Measurements from ENCODE around the gene STEEP1.
"Not testable (repeated sequence)": the region's sequence is repeated elsewhere in the genome, so short reads cannot be mapped to it uniquely, and the experiment has no call there.

STEEP1 gene

GRCh38 chrX:119493851-119494495, 71.2 kb downstream of the STEEP1 start:
- not testable (repeated sequence) for H3K36me3 Mint-ChIP-seq (ENCODE audit: insufficient read depth); ATAC-seq (replicated peaks; ENCODE audit: extremely low read depth, poor library complexity, severe bottlenecking); H3K27me3 Mint-ChIP-seq

GRCh38 chrX:119492463-119492862, 72.7 kb downstream of the STEEP1 start:
- Mint-ChIP-seq H3K27me3 (no peaks in the 10 kb centered on the region), H3K9me3 (no peaks in the 10 kb centered on the region), H3K4me3 (no peak overlapping the region), H3K36me3 (ENCODE audit: insufficient read depth) (no peaks in the 10 kb centered on the region), H3K27ac (ENCODE audit: low read depth) (no peak overlapping the region), H3K4me1 (no peaks in the 10 kb centered on the region)
- DNase-seq (ENCODE audit: low spot score in 2 of 2) (no peak), ATAC-seq (replicated peaks; ENCODE audit: extremely low read depth, poor library complexity, severe bottlenecking) (no peak)

More at GRCh38 chrX:119493851-119494495, 71.2 kb downstream of the STEEP1 start:
- H3K4me1 Mint-ChIP-seq; DNase-seq (ENCODE audit: low spot score in 2 of 2); H3K9me3 Mint-ChIP-seq; H3K4me3 Mint-ChIP-seq; H3K27ac Mint-ChIP-seq (ENCODE audit: low read depth): not testable (repeated sequence)

DNA sequence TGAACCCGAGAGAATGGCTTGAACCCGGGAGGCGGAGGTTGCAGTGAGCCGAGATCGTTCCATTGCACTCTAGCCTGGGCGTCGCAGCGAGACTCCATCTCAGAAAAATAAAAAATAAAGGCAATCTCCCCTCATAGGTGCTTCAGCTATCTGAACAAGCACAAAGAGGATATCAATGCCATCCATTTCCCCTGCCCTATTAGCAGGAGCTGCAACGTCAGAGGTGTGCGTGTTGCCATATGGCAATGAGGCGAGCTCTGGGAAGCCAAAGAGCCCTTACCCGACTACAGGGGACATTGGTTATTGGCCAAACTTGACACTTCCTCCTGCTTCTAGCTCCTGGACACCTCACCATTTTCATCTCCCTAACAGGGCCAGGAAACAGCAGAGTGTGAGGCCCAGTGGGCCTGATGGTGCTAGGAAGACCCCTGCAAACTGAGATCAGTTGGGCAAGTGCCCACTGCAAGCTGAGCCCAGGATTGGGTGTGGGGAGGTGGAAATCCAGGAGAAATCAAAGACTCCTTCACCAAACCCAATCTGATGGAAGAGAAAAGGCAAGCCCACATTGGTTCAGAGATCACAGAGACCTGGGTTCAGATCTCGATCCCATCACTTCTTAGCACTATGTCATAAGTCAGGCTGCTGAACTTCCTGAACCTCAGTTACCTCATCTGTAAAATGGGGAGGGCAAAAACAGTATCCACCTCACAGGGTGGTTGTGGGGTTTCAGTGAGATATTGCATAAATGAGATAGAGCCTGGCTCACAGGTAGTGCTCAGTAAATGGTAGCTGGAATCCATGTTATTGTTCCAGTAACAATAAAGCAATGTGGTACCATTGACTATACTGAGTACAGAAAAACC, 75.8 kb downstream of the STEEP1 start:
- no peak overlapping the region for H3K4me3 Mint-ChIP-seq
- H3K27me3 Mint-ChIP-seq: no peaks in the 10 kb centered on the region
- no peak overlapping the region for H3K27ac Mint-ChIP-seq (ENCODE audit: low read depth)
- H3K4me1 Mint-ChIP-seq: no peaks in the 10 kb centered on the region
- DNase-seq (ENCODE audit: low spot score in 2 of 2): no peak
- no peak for ATAC-seq (replicated peaks; ENCODE audit: extremely low read depth, poor library complexity, severe bottlenecking)
- H3K9me3 Mint-ChIP-seq: no peaks in the 10 kb centered on the region
- H3K36me3 Mint-ChIP-seq (ENCODE audit: insufficient read depth): no peaks in the 10 kb centered on the region

GRCh38 chrX:119488749-119489148, 76.5 kb downstream of the STEEP1 start:
- ATAC-seq (replicated peaks; ENCODE audit: extremely low read depth, poor library complexity, severe bottlenecking) (no peak), DNase-seq (ENCODE audit: low spot score in 2 of 2) (no peak)
- H3K9me3 Mint-ChIP-seq: no peaks in the 10 kb centered on the region
- no peak overlapping the region for H3K4me3 Mint-ChIP-seq
- H3K36me3 Mint-ChIP-seq (ENCODE audit: insufficient read depth): no peaks in the 10 kb centered on the region
- H3K27me3 Mint-ChIP-seq: no peaks in the 10 kb centered on the region
- no peak overlapping the region for H3K27ac Mint-ChIP-seq (ENCODE audit: low read depth)
- H3K4me1 Mint-ChIP-seq: no peaks in the 10 kb centered on the region

Data from central memory CD8-positive, alpha-beta T cell (primary cell).